ENCODE data around the gene IL16. TPM values are rescaled to one million over a fixed set of nuclear protein-coding genes. Genes with fewer than 3 reads are reported as not detected.

Gene IL16
- polyA plus RNA-seq, 1 donor (not counting 4 experiments of a cell fraction or from before 2014, with no cell fraction given): not detected

GRCh38 chr15:81254916-81255290 is 58.2 kb downstream of the IL16 start:
- Histone ChIP-seq H3K9me3 (ENCODE audit: control insufficient read depth, low read depth, low read length) (no peaks in the 10 kb centered on the region), H3K79me2 (ENCODE audit: control insufficient read depth, insufficient read depth, low read length) (no peaks in the 10 kb centered on the region), H4K20me1 (ENCODE audit: control insufficient read depth, extremely low read depth, insufficient read depth, low read length) (no peaks in the 10 kb centered on the region), H3K27me3 (ENCODE audit: control insufficient read depth, extremely low read depth, insufficient read depth, low read length) (peaks cover 3% of the 10 kb centered on the region), H3K4me2 (ENCODE audit: control insufficient read depth, extremely low read depth, insufficient read depth, low read depth, low read length) (no peak overlapping the region), H3K9ac (ENCODE audit: control insufficient read depth, extremely low read depth, insufficient read depth, low read length) (no peak overlapping the region), H3K4me1 (ENCODE audit: control insufficient read depth, extremely low read depth, insufficient read depth, low read length) (no peaks in the 10 kb centered on the region), H3K27ac (ENCODE audit: control insufficient read depth, insufficient read depth, low read length) (no peak overlapping the region), H3K4me3 (ENCODE audit: control insufficient read depth in 2 of 3, extremely low read depth in 1 of 3, insufficient read depth in 2 of 3, low read depth in 1 of 3, low read length in 3 of 3) (no peak overlapping the region), H3K9me1 (ENCODE audit: control insufficient read depth, extremely low read depth, insufficient read depth, low read length) (no peaks in the 10 kb centered on the region), H2AFZ (ENCODE audit: control insufficient read depth, low read length) (no peak overlapping the region), H3K36me3 (ENCODE audit: control insufficient read depth in 2 of 2, extremely low read depth in 1 of 2, insufficient read depth in 2 of 2, low read length in 2 of 2) (no peaks in the 10 kb centered on the region)
- TF ChIP-seq EZH2 (IDR thresholded peaks at IDR 0.05; ENCODE audit: low read length) (no peak), CTCF (optimal IDR thresholded peaks at IDR 0.05 in 1 of 3, IDR thresholded peaks at IDR 0.05 in 1 of 3, conservative IDR thresholded peaks at IDR 0.05 in 1 of 3; ENCODE audit: extremely low read depth in 1 of 3, insufficient read depth in 2 of 3, low read length in 3 of 3) (no peak)
- FAIRE-seq (no peak), DNase-seq (ENCODE audit: low read depth, low spot score) (no peak)
- dilution Hi-C loops (cut with MboI; ENCODE audit: extremely low pct_ligation_motif_present, low sequenced_read_pairs): no loop called here

- TF ChIP-seq EZH2 (IDR thresholded peaks at IDR 0.05; ENCODE audit: low read length) (no peak), CTCF (optimal IDR thresholded peaks at IDR 0.05 in 1 of 3, IDR thresholded peaks at IDR 0.05 in 1 of 3, conservative IDR thresholded peaks at IDR 0.05 in 1 of 3; ENCODE audit: extremely low read depth in 1 of 3, insufficient read depth in 2 of 3, low read length in 3 of 3) (no peak)
- FAIRE-seq: no peak
- H3K4me3 ChIP-seq (ENCODE audit: control insufficient read depth in 2 of 3, extremely low read depth in 1 of 3, insufficient read depth in 2 of 3, low read depth in 1 of 3, low read length in 3 of 3): no peak overlapping the region
These were observed 58.8 kb downstream of the IL16 start for GRCh38 chr15:81255315-81255957.

More at GRCh38 chr15:81255315-81255957, 58.8 kb downstream of the IL16 start:
- Histone ChIP-seq H3K79me2 (ENCODE audit: control insufficient read depth, insufficient read depth, low read length) (no peaks in the 10 kb centered on the region), H4K20me1 (ENCODE audit: control insufficient read depth, extremely low read depth, insufficient read depth, low read length) (no peaks in the 10 kb centered on the region), H2AFZ (ENCODE audit: control insufficient read depth, low read length) (no peak overlapping the region), H3K27me3 (ENCODE audit: control insufficient read depth, extremely low read depth, insufficient read depth, low read length) (peaks cover 3% of the 10 kb centered on the region), H3K9me3 (ENCODE audit: control insufficient read depth, low read depth, low read length) (no peaks in the 10 kb centered on the region), H3K9ac (ENCODE audit: control insufficient read depth, extremely low read depth, insufficient read depth, low read length) (no peak overlapping the region), H3K4me2 (ENCODE audit: control insufficient read depth, extremely low read depth, insufficient read depth, low read depth, low read length) (no peak overlapping the region), H3K36me3 (ENCODE audit: control insufficient read depth in 2 of 2, extremely low read depth in 1 of 2, insufficient read depth in 2 of 2, low read length in 2 of 2) (no peaks in the 10 kb centered on the region), H3K4me1 (ENCODE audit: control insufficient read depth, extremely low read depth, insufficient read depth, low read length) (no peaks in the 10 kb centered on the region), H3K9me1 (ENCODE audit: control insufficient read depth, extremely low read depth, insufficient read depth, low read length) (no peaks in the 10 kb centered on the region), H3K27ac (ENCODE audit: control insufficient read depth, insufficient read depth, low read length) (no peak overlapping the region)
- no peak for DNase-seq (ENCODE audit: low read depth, low spot score)
- dilution Hi-C loops (cut with MboI; ENCODE audit: extremely low pct_ligation_motif_present, low sequenced_read_pairs): no loop called here

Data from keratinocyte (primary cell).